IMR-90 (cell line): ENCODE data around the gene MTMR2. TPM values are rescaled to one million over a fixed set of nuclear protein-coding genes. Genes with fewer than 3 reads are reported as not detected.

Experiments
- ATAC-seq: fragments of 200-7000 bp; cut with Tn5 transposase; 2 replicates; pipeline ENCODE4 v1.9.1; 2020; ENCODE audit warnings: low read depth, mild to moderate bottlenecking, moderate library complexity
- BruUV-seq: library from RNA; stranded (reverse); fragments of 400-500 nt; replicated peaks from 2 replicates; lab custom pipeline; 2021; lab: Mats Ljungman, UMichigan
- CTCF ChIA-PET: fragments of 300-600 bp; formaldehyde crosslinking; extraction: SDS; loops from one replicate; lab custom pipeline; 2021; ENCODE audit warnings: antibody characterized with exemption; lab: Yijun Ruan, JAX
- POLR2A ChIA-PET: fragments of 300-600 bp; sonication (Branson Sonifier 250); formaldehyde crosslinking; loops from one replicate; lab custom pipeline; 2022; ENCODE audit warnings: antibody characterized with exemption; ENCODE audit not compliant: unreplicated experiment; lab: Charles Lee
- DNase-seq: peaks from one replicate; pipeline ENCODE4 v3.0.0; 2013
- H2AFZ ChIP-seq: replicated peaks from 2 replicates; pipeline ENCODE3; 2013; ENCODE audit warnings: low read length, mild to moderate bottlenecking; ENCODE audit not compliant: poor library complexity
- H2AK5ac ChIP-seq: 2 replicates; pipeline ENCODE4 v1.6.1; 2013; ENCODE audit warnings: low read depth, low read length, inconsistent platforms
- H2AK9ac ChIP-seq: replicated peaks from 2 replicates; pipeline ENCODE3; 2013; ENCODE audit warnings: mild to moderate bottlenecking, low read depth, low read length, moderate library complexity; ENCODE audit not compliant: poor library complexity
- H2BK120ac ChIP-seq: 2 replicates; pipeline ENCODE4 v1.6.1; 2013; ENCODE audit warnings: low read depth, low read length, inconsistent platforms
- H2BK15ac ChIP-seq: 3 replicates; pipeline ENCODE4 v1.6.1; 2013; ENCODE audit warnings: low read depth, low read length, inconsistent platforms
- H2BK20ac ChIP-seq: 2 replicates; pipeline ENCODE4 v1.6.1; 2013; ENCODE audit warnings: low read depth, mild to moderate bottlenecking, inconsistent platforms, low read length, moderate library complexity
- H2BK5ac ChIP-seq: 2 replicates; pipeline ENCODE4 v1.6.1; 2013; ENCODE audit warnings: mild to moderate bottlenecking, low read depth, low read length, inconsistent platforms; ENCODE audit not compliant: poor library complexity, severe bottlenecking
- H3K14ac ChIP-seq: replicated peaks from 2 replicates; pipeline ENCODE4 v1.6.1; 2013; ENCODE audit warnings: low read depth, low read length, inconsistent platforms
- H3K18ac ChIP-seq: 2 replicates; pipeline ENCODE4 v1.6.1; 2013; ENCODE audit warnings: low read depth, low read length, control low read depth
- H3K23ac ChIP-seq: 2 replicates; pipeline ENCODE4 v1.6.1; 2013; ENCODE audit warnings: low read depth, low read length, inconsistent platforms
- H3K27ac ChIP-seq: 2 replicates; pipeline ENCODE4 v1.5.1; 2013; ENCODE audit warnings: mild to moderate bottlenecking, control low read depth, low read length; ENCODE audit not compliant: insufficient read depth
- H3K27me3 ChIP-seq: 2 replicates; pipeline ENCODE4 v1.6.1; 2013; ENCODE audit warnings: low read length; ENCODE audit not compliant: control insufficient read depth, insufficient read depth
- H3K36me3 ChIP-seq: 2 replicates; pipeline ENCODE4 v1.6.1; 2013; ENCODE audit warnings: low read length, mixed read lengths; ENCODE audit not compliant: control insufficient read depth, insufficient read depth
- H3K4ac ChIP-seq: 2 replicates; pipeline ENCODE4 v1.6.1; 2013; ENCODE audit warnings: low read depth, low read length, inconsistent platforms
- H3K4me1 ChIP-seq: 2 replicates; pipeline ENCODE4 v1.6.1; 2013; ENCODE audit warnings: low read length, mixed read lengths; ENCODE audit not compliant: control insufficient read depth, insufficient read depth
- H3K4me2 ChIP-seq: 2 replicates; pipeline ENCODE4 v1.6.1; 2013; ENCODE audit warnings: low read depth, mild to moderate bottlenecking, control low read depth, low read length, moderate library complexity
- H3K4me3 ChIP-seq: 2 replicates; pipeline ENCODE4 v1.5.1; 2013; ENCODE audit warnings: low read depth, mild to moderate bottlenecking, control low read depth, low read length, moderate library complexity; ENCODE audit not compliant: insufficient read depth
- H3K56ac ChIP-seq: 2 replicates; pipeline ENCODE4 v1.6.1; 2013; ENCODE audit warnings: low read length, inconsistent platforms; ENCODE audit not compliant: insufficient read depth; ENCODE audit errors: extremely low read depth
- H3K79me1 ChIP-seq, 2 experiments: 2 replicates each; pipeline ENCODE4 v1.6.1; 2013; ENCODE audit warnings: low read length in 2 of 2, inconsistent platforms in 1 of 2, low read depth in 1 of 2
- H3K9ac ChIP-seq: 2 replicates; pipeline ENCODE4 v1.6.1; 2013; ENCODE audit warnings: low read depth, low read length, control low read depth
- H3K9me1 ChIP-seq: 2 replicates; pipeline ENCODE4 v1.6.1; 2013; ENCODE audit warnings: low read length, inconsistent platforms; ENCODE audit not compliant: insufficient read depth
- H3K9me3 ChIP-seq: 2 replicates; pipeline ENCODE4 v1.6.1; 2013; ENCODE audit warnings: low read length; ENCODE audit not compliant: control insufficient read depth, insufficient read depth
- H4K20me1 ChIP-seq: 2 replicates; pipeline ENCODE4 v1.6.1; 2013; ENCODE audit warnings: low read length, inconsistent platforms; ENCODE audit not compliant: insufficient read depth
- H4K5ac ChIP-seq: 2 replicates; pipeline ENCODE4 v1.6.1; 2013; ENCODE audit warnings: mild to moderate bottlenecking, low read depth, low read length, control low read depth
- H4K8ac ChIP-seq, 2 experiments: 2 replicates each; pipeline ENCODE4 v1.6.1; 2013; ENCODE audit warnings: low read depth in 2 of 2, low read length in 2 of 2, control low read depth in 1 of 2, inconsistent platforms in 1 of 2
- H4K91ac ChIP-seq: 2 replicates; pipeline ENCODE4 v1.6.1; 2013; ENCODE audit warnings: low read depth, low read length, inconsistent platforms; ENCODE audit not compliant: insufficient read depth
- CEBPB ChIP-seq: IDR thresholded peaks from 2 replicates; pipeline ENCODE4 v1.6.1; 2012; ENCODE audit warnings: low read depth, low read length, improper control_type of control experiment
- RAD21 ChIP-seq: IDR thresholded peaks from 2 replicates; pipeline ENCODE4 v1.6.1; 2012; ENCODE audit warnings: low read length, improper control_type of control experiment
- WGBS, 2 experiments: methylation state at CpG; one replicate each; pipeline versions ENCODE4 v1.1.5 to v1.1.7; 2013; ENCODE audit warnings: missing lambda C conversion rate in 2 of 2; ENCODE audit not compliant: insufficient read length in 1 of 2; ENCODE audit errors: extremely low coverage in 2 of 2; 5-methylcytosine and 5-hydroxymethylcytosine counted together
- dilution Hi-C: fragments of 300-500 bp; cut with HindIII; formaldehyde crosslinking; loops from one replicate; pipeline ENCODE4 v1.14.3; 2018; ENCODE audit warnings: low sequenced_read_pairs; ENCODE audit not compliant: unreplicated experiment
- in situ Hi-C: fragments of 300-500 bp; cut with MboI; formaldehyde crosslinking; loops from 3 replicates; pipeline ENCODE4 v1.14.3; 2019; ENCODE audit warnings: low sequenced_read_pairs, inconsistent platforms, mixed read lengths
- intact Hi-C: fragments of 100-400 bp; cut with micrococcal nuclease; formaldehyde crosslinking; loops from 2 replicates; pipeline ENCODE4 v1.10.0; 2022
- polyA plus RNA-seq, 3 experiments: library from polyadenylated mRNA; depleted of rRNA; stranded (reverse); fragments of >200 nt; gene quantifications; 2 replicates each; pipeline ENCODE4 v1.2.3, GENCODE V29; 2012; ENCODE audit warnings: low replicate concordance in 1 of 3
- total RNA-seq: library from RNA; depleted of rRNA; stranded (reverse); fragments of >200 nt; gene quantifications from 2 replicates; pipeline ENCODE4 v1.2.3, GENCODE V29; 2012

MTMR2 gene
- total and polyA plus RNA-seq, 2 of the 4 experiments (the other 2 are of a cell fraction): 16.6 to 30.6 TPM

GRCh38 chr11:95920460-95921105, 3.3 kb downstream of the MTMR2 start:
- H3K36me3 ChIP-seq: no peaks in the 10 kb centered on the region
- intact Hi-C loops (loop anchor here (5.0 to 10.0 kb wide), 4 partner anchors 43 to 472 kb away; partner anchors contain the start of gene JRKL), dilution Hi-C loops (no loop called here), in situ Hi-C loops (no loop called here)
- no peak for ATAC-seq
- H2BK15ac ChIP-seq: no peak overlapping the region
- no peak overlapping the region for H3K9ac ChIP-seq
- H4K5ac ChIP-seq: no peak overlapping the region
- no peak overlapping the region; the same call in 1 of the 2 replicates for H2AK5ac ChIP-seq
- H4K8ac ChIP-seq: no peak overlapping the region
- H2AK9ac ChIP-seq: no peak overlapping the region
- H3K9me3 ChIP-seq: no peaks in the 10 kb centered on the region
- H3K4me3 ChIP-seq: no peak overlapping the region
- POLR2A ChIA-PET: no interaction called here
- no peak overlapping the region for H2AFZ ChIP-seq
- H3K4ac ChIP-seq: no peak overlapping the region
- H3K18ac ChIP-seq: no peak overlapping the region
- H3K27me3 ChIP-seq: no peaks in the 10 kb centered on the region
- H3K9me1 ChIP-seq: peaks cover 11% of the 10 kb centered on the region
- peaks cover 22 to 63% of the 10 kb centered on the region in 2 experiments for H3K79me1 ChIP-seq
- H3K14ac ChIP-seq: no peak overlapping the region
- H4K20me1 ChIP-seq: peaks cover 6% of the 10 kb centered on the region; the same call in 1 of the 2 replicates
- no peak overlapping the region for H3K23ac ChIP-seq
- WGBS, 2 experiments: no CpG with 5 or more reads among the region's 3 CpGs
- H3K56ac ChIP-seq: no peak overlapping the region
- H2BK20ac ChIP-seq: no peak overlapping the region
- H3K4me1 ChIP-seq: peaks cover 5% of the 10 kb centered on the region; the same call in 1 of the 2 replicates
- CTCF ChIA-PET: interaction anchor here (0.9 to 2.2 kb wide), 2 partner anchors 21 to 72 kb away, joined by 3 to 8 read pairs; no protein-coding TSS in a partner anchor
- H2BK5ac ChIP-seq: no peak overlapping the region
- H3K4me2 ChIP-seq: no peak overlapping the region; the same call in 1 of the 2 replicates
- no peak overlapping the region for H4K91ac ChIP-seq
- H2BK120ac ChIP-seq: no peak overlapping the region
- TF ChIP-seq RAD21: no peak
- peak; percentile 86 for TF ChIP-seq CEBPB
- no TSS peak for BruUV-seq
- H3K27ac ChIP-seq: no peak overlapping the region
- peak; percentile 42 for DNase-seq
